Heart right ventricle (tissue), 16 donors: ENCODE measurements around the gene ZFYVE28. TPM values are rescaled to one million over a fixed set of nuclear protein-coding genes. Genes with fewer than 3 reads are reported as not detected.

ENCODE experiments used
- ATAC-seq, 8 donors: fragments of 200-7000 bp; cut with Tn5 transposase; one replicate each; pipeline ENCODE4 v1.9.1; 2020; ENCODE audit warnings: mild to moderate bottlenecking in 8 of 8, moderate library complexity in 8 of 8, moderate number of reproducible peaks in 1 of 8
- DNase-seq, 2 donors: peaks; one replicate each; pipeline ENCODE4 v3.0.0-alpha.2; 2020
- H3K27ac ChIP-seq, 10 donors: fragments of 200-600 bp; sonication (generic) in 2 of 10; one replicate each; pipeline versions ENCODE4 v1.5.0 to v1.8.0; 2020 to 2022; ENCODE audit warnings: mild to moderate bottlenecking in 3 of 10
- H3K27me3 ChIP-seq, 7 donors: fragments of 200-600 bp; one replicate each; pipeline ENCODE4 v1.8.0; 2021 to 2022; ENCODE audit warnings: mild to moderate bottlenecking in 2 of 7
- H3K36me3 ChIP-seq, 9 donors: fragments of 200-600 bp; sonication (generic) in 1 of 9; one replicate each; pipeline versions ENCODE4 v1.5.0 to v1.8.0; 2020 to 2022; ENCODE audit warnings: mild to moderate bottlenecking in 2 of 9
- H3K4me1 ChIP-seq, 9 donors: fragments of 200-600 bp; sonication (generic) in 1 of 9; one replicate each; pipeline versions ENCODE4 v1.5.0 to v1.8.0; 2020 to 2022; ENCODE audit warnings: mild to moderate bottlenecking in 4 of 9
- H3K4me3 ChIP-seq, 10 donors: fragments of 200-600 bp; sonication (generic) in 2 of 10; one replicate each; pipeline versions ENCODE4 v1.5.0 to v1.8.0; 2020 to 2022; ENCODE audit warnings: mild to moderate bottlenecking in 7 of 10, moderate library complexity in 2 of 10
- H3K9me3 ChIP-seq, 11 donors: fragments of 200-600 bp in 10 of 11; sonication (generic) in 2 of 11; one replicate each; pipeline versions ENCODE4 v1.5.0 to v1.8.0; 2013 to 2022; ENCODE audit warnings: mild to moderate bottlenecking in 2 of 11, control low read depth in 1 of 11, moderate library complexity in 1 of 11
- WGBS, 2 donors: extraction: QIAGEN DNeasy Blood & Tissue Kit; methylation state at CpG; one replicate each; pipeline ENCODE4 v1.1.7; 2013; ENCODE audit warnings: inconsistent platforms in 1 of 2; 5-methylcytosine and 5-hydroxymethylcytosine counted together
- intact Hi-C, 10 donors: fragments of 100-400 bp; cut with DNase I; formaldehyde crosslinking; loops; one replicate each; pipeline versions ENCODE4 v1.11.1 to v1.14.2; 2022
- polyA plus RNA-seq, 2 donors: library from polyadenylated mRNA; stranded (reverse); fragments of 200-250 nt; gene quantifications; one replicate each; pipeline ENCODE4 v1.2.3, GENCODE V29; 2013
- total RNA-seq, 10 donors: library from RNA; stranded (reverse); fragmentation: NEBNext Ultra II Directional in 3 of 10; extraction: Animal tissue kit (Norgen Biotek cat#: 25700) in 3 of 10; gene quantifications; one replicate each; pipeline versions ENCODE4 v1.2.1 to v1.2.4, GENCODE V29; 2021 to 2023
- TF ChIP-seq, protein P1 (sequence below), 9 donors: fragments of 200-600 bp; sonication (generic) in 2 of 9; IDR thresholded peaks; one replicate each; pipeline versions ENCODE4 v1.5.0 to v1.8.0; 2021 to 2022; ENCODE audit warnings: antibody characterized with exemption in 9 of 9, mild to moderate bottlenecking in 5 of 9, moderate library complexity in 1 of 9
- donor health status: Arrhythmogenic right ventricular cardiomyopathy.
- donor health status: ischemic (EF 13 %, LVEDD 7.1; RV severe dilation, severe dysfunction).
- donor health status: healthy with polysubstance abuse.
- donor health status: DM: no; HTN: yes; CAD: no.
- donor health status: DM: no; HTN: no; CAD: no.
- donor health status: ischemic (EF 25% LVEDD 6.9; RV normal size, moderate dysfunction).
- donor health status: ischemic (EF 25% LVEDD 5.7; RV mildly dilated, moderate dysfunction).
- donor health status: healthy.
- donor health status: DM: yes; HTN: yes; CAD: no.
- donor health status: Ischemic cardiomyopathy.
- donor health status: ischemic (EF 35%, LVEDD 5.7; RV mildly dilated, moderate dysfunction).
- donor health status: nonischemic (EF 11% LVEDD 7.7; RV severe dilation, severe dysfunction).
- donor health status: DM: yes; HTN: yes; CAD: no.
- donor health status: PGD.
- donor health status: ischemic (EF 29% LVEDD 5.4; RV normal size, mild dysfunction).
- donor health status: nonischemic (EF 23%, LVEDD 6.1; RV moderate dilation, normal function).

The ZFYVE28 gene
- total and polyA plus RNA-seq, 12 donors, result 2.3 to 9.9 (median 3.5) TPM

DNA sequence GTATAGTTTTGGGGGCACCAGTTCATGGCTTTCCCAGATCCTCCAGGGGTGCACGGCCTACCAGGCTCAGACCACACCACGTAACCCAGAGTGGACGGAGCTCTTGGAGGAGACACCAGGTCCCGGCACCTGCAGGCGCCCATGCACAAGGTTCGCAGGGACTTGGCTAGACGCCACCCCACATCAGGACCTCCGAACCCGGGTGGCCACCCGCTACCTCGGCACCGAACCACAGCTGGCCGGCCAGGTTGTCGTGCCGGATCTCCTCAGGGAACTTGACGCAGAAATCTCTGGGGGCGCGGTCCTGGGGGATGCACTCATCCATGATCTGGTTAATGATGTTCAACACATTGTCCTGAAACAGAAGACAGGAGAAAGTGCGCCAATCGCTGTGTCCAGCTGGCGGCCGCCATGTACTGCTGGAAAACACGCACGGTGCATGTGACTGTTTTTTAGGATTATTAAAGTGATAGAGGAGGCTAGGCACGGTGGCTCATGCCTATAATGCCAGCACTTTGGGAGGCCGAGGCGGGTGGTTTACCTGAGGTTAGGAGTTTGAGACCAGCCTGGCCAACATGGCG lies 77.1 kb downstream of the ZFYVE28 start:
- WGBS, 2 donors, result 94 to 96% methylated on average over 28 of the region's 28 CpGs
- DNase-seq, result no peak
- ATAC-seq, result no peak

DNA sequence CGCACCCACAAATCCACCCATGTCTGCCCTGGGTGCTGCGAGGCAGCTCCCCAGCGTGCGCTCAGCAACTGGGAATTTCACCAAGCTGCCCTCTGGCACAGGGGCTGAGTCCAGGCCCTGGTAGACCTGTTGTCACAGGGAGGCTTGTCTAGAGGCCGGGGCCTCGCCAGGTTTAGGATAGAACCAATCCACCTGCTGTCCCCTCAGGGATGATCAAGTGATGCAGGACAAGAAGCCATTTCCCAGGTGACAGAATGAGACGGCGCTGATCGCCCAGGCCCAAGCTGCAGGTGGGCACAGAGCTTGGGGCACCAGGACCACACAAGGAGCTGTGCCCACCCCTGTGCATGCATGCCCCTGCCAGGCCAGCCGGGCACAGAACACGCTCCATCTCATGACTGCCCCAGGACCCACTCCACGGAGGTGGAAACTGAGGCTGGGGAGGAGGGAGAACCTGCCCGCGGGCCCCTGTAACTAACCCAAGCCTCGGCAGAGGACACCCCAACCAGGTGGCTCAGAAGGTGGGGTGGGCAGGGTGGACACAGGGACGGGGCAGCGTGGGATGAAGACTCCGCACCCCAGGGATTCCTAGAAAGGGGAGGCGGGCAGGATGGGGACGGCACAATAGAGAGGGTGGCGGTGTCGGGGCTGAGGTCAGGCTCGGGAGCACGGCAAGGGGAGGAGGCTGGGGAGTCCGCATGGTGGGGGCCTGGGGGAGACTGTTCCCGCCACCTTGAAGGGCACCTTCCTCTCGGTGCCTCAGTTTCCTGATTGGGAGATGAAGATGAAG lies 78.0 kb downstream of the ZFYVE28 start:
- H3K4me3 ChIP-seq, result no peak overlapping the region
- no peak overlapping the region for H3K27ac ChIP-seq
- TF ChIP-seq, protein P1, sequence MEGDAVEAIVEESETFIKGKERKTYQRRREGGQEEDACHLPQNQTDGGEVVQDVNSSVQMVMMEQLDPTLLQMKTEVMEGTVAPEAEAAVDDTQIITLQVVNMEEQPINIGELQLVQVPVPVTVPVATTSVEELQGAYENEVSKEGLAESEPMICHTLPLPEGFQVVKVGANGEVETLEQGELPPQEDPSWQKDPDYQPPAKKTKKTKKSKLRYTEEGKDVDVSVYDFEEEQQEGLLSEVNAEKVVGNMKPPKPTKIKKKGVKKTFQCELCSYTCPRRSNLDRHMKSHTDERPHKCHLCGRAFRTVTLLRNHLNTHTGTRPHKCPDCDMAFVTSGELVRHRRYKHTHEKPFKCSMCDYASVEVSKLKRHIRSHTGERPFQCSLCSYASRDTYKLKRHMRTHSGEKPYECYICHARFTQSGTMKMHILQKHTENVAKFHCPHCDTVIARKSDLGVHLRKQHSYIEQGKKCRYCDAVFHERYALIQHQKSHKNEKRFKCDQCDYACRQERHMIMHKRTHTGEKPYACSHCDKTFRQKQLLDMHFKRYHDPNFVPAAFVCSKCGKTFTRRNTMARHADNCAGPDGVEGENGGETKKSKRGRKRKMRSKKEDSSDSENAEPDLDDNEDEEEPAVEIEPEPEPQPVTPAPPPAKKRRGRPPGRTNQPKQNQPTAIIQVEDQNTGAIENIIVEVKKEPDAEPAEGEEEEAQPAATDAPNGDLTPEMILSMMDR (IDR thresholded peaks at IDR 0.05), result no peak
- intact Hi-C loops, result no loop called here
- no peak for ATAC-seq
- H3K9me3 ChIP-seq, result peaks cover 0 to 3% (median 0%) of the 10 kb centered on the region in 11 donors
- peaks cover 0 to under 1% (median 0%) of the 10 kb centered on the region in 9 donors for H3K36me3 ChIP-seq
- no peaks in the 10 kb centered on the region for H3K4me1 ChIP-seq
- no peaks in the 10 kb centered on the region for H3K27me3 ChIP-seq
- DNase-seq, result no peak
- 92 to 94% methylated on average over 27 of the region's 27 CpGs for WGBS, 2 donors

More for the DNA sequence above, 77.1 kb downstream of the ZFYVE28 start:
- no peaks in the 10 kb centered on the region for H3K4me1 ChIP-seq
- H3K27me3 ChIP-seq, result no peaks in the 10 kb centered on the region
- H3K4me3 ChIP-seq, result no peak overlapping the region
- H3K9me3 ChIP-seq, result peaks cover 0 to 12% (median 0%) of the 10 kb centered on the region in 11 donors
- TF ChIP-seq, protein P1 (IDR thresholded peaks at IDR 0.05), result no peak
- intact Hi-C loops, result no loop called here
- no peaks in the 10 kb centered on the region for H3K36me3 ChIP-seq
- H3K27ac ChIP-seq, result no peak overlapping the region

DNA sequence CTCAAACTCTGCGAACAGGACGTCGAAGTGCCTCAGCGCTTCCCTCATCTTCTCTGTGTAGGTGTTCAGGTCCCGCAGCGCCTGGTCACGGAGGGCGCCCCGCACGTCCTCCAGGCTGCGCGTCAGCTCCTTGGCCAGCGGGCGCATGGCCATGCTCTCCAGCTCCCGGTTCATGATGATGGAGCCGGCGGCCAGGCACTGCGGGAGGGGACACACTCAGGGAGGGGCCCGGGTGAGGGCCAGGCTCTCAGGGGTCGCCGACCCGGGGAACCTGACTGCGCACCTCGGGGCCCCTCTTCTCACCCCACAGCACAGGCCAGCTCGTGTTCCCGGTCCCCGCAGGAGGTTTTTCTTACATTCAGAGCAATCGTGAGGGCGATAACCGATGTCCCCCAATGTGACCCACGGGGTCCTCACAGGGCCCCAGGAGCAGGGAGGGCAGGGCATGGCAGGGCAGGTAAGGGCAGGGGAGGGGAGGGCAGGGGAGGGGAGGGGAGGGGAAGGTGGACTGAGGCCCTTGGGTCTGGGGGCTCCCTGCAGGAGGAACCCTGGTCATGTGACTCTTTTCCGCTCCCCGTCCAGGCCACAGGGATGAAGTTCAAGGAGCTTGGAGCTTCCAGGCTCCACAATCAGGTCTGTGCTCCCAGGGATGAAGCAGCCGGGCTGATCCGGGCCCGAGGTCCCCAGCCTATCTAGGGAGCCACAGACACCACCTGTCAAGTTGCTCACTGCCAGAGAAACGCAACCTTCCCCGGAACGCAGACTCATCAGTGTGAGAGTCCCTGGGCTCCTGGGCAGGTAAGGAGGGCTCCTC lies 78.8 kb downstream of the ZFYVE28 start:
- WGBS, 2 donors, result 71 to 74% methylated on average over 36 to 39 of the region's 39 CpGs
- Histone ChIP-seq H3K4me1 (no peaks in the 10 kb centered on the region), H3K27ac (no peak overlapping the region), H3K27me3 (no peaks in the 10 kb centered on the region), H3K9me3 (no peaks in the 10 kb centered on the region), H3K36me3 (peaks cover 0 to 4% (median 0%) of the 10 kb centered on the region in 9 donors), H3K4me3 (no peak overlapping the region)
- intact Hi-C loops, result no loop called here
- ATAC-seq, result no peak
- TF ChIP-seq, protein P1 (IDR thresholded peaks at IDR 0.05), result no peak
- DNase-seq, result no peak

DNA sequence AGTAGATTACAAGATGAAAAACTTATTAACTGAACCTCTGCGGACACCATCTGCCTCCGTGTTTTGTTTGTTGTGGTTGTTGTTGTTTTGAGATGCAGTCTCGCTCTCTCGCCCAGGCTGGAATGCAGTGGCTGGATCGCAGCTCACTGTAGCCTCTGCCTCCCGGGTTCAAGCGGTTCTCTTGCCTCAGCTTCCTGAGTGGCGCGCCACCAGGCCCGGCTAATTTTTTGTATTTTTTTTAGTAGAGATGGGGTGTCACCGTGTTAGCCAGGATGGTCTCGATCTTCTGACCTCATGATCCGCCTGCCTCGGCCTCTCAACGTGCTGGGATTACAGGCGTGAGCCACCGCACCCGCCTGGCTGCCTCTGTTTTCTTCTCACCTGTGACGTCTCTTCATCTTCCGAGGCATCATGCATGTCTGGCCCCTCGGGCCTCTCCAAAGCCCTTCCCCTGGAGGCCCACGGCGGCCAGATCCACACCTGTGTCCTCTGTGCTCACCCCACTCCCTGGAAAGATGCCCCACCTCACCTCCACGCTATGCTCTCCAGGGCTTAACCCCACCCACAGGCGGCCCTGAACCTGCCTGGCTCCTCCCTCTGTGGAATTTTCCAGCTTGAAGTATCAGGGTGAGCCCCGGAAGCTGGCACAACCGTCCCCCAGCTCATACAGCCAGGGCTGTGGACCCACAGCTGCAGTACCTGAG lies 79.5 kb downstream of the ZFYVE28 start:
- no peak for DNase-seq
- H3K27me3 ChIP-seq, result no peaks in the 10 kb centered on the region
- 82 to 86% methylated on average over 27 of the region's 27 CpGs for WGBS, 2 donors
- intact Hi-C loops, result no loop called here
- H3K36me3 ChIP-seq, result peaks cover 0 to 4% (median 0%) of the 10 kb centered on the region in 9 donors
- TF ChIP-seq, protein P1 (IDR thresholded peaks at IDR 0.05), result no peak
- ATAC-seq, result no peak
- no peak overlapping the region for H3K4me3 ChIP-seq
- H3K27ac ChIP-seq, result no peak overlapping the region
- no peaks in the 10 kb centered on the region for H3K9me3 ChIP-seq
- no peaks in the 10 kb centered on the region for H3K4me1 ChIP-seq
